A549 (cell line): ENCODE results near the gene WDR70.

ENCODE experiments used
- CHD4 ChIP-seq: fragments of 200-600 bp; sonication (generic); IDR thresholded peaks from 2 replicates; pipeline ENCODE4 v1.6.1; 2016; ENCODE audit warnings: antibody characterized with exemption, mild to moderate bottlenecking, borderline replicate concordance
- POLR2A ChIP-seq: IDR thresholded peaks from 2 replicates; pipeline ENCODE4 v1.6.1; 2012; ENCODE audit warnings: mild to moderate bottlenecking, low read length
- ZC3H11A ChIP-seq: fragments of 450-650 bp; IDR thresholded peaks from 2 replicates; pipeline ENCODE4 v1.6.1; 2014; ENCODE audit warnings: antibody characterized with exemption, mild to moderate bottlenecking
- TF ChIP-seq, protein P1 (sequence below): fragments of 450-650 bp; IDR thresholded peaks from 2 replicates; pipeline ENCODE4 v1.6.1; 2014; ENCODE audit warnings: antibody characterized with exemption

DNA sequence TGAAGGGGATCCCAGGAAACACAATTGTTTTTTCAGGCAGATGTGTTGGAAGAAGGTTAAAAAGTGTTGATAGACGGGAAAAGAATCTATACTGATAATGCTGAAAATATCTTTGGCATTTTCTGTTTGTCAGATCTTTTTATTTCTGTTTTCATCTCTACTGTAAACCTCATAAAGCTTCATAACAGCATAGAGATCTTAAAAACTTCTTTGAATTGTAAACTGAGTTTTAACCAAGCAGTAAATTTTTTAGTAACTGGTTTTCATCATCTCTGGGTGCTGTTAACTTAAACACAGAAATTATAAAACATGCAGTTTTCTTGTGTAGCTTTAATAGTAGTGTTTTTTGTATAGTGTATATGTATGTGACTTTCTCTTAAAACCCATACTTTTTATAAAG lies 227.0 kb downstream of the WDR70 start:
- TF ChIP-seq ZC3H11A (no peak), POLR2A (no peak), CHD4 (no peak)
- TF ChIP-seq, protein P1, sequence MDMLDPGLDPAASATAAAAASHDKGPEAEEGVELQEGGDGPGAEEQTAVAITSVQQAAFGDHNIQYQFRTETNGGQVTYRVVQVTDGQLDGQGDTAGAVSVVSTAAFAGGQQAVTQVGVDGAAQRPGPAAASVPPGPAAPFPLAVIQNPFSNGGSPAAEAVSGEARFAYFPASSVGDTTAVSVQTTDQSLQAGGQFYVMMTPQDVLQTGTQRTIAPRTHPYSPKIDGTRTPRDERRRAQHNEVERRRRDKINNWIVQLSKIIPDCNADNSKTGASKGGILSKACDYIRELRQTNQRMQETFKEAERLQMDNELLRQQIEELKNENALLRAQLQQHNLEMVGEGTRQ, result no peak
